ENCODE data around the gene COL25A1. TPM values are rescaled to one million over a fixed set of nuclear protein-coding genes. Genes with fewer than 3 reads are reported as not detected.
A peak's percentile ranks its signal among the peaks of the same experiment; 100 is the strongest.

Gene COL25A1
- total RNA-seq, 1 experiment from 2014 or later: not detected

- Histone ChIP-seq H3K4me3 (replicated peaks in 1 of 2; ENCODE audit: low read depth in 1 of 2, low read length in 2 of 2) (no peak overlapping the region), H3K9ac (ENCODE audit: low read length) (no peak overlapping the region), H3K36me3 (ENCODE audit: control insufficient read depth in 1 of 2, insufficient read depth in 2 of 2, low read length in 2 of 2) (no peaks in the 10 kb centered on the region), H3K27ac (ENCODE audit: low read depth, low read length) (no peak overlapping the region), H4K20me1 (ENCODE audit: insufficient read depth) (0 out of 2 replicates have a peak, but pooled peaks cover 2% of the 10 kb centered on the region), H3K9me2 (ENCODE audit: insufficient read depth) (no peaks in the 10 kb centered on the region), H2AFZ (ENCODE audit: low read depth, low read length, poor library complexity, severe bottlenecking) (no peak overlapping the region), H3K27me3 (ENCODE audit: insufficient read depth, low read length) (peaks cover 67% of the 10 kb centered on the region), H3K4me2 (ENCODE audit: low read length) (no peak overlapping the region), H3K79me2 (ENCODE audit: insufficient read depth, low read length) (no peaks in the 10 kb centered on the region), H3K4me1 (ENCODE audit: control insufficient read depth in 1 of 2, insufficient read depth in 2 of 2, low read length in 2 of 2) (no peaks in the 10 kb centered on the region), H3K9me3 (ENCODE audit: control insufficient read depth in 1 of 2, insufficient read depth in 1 of 2, low read depth in 1 of 2, low read length in 2 of 2) (no peaks in the 10 kb centered on the region)
- DNase-seq (ENCODE audit: low read depth, low spot score): no peak
- ATAC-seq: no peak
- intact Hi-C loops (cut with micrococcal nuclease): no loop called here
- TF ChIP-seq POLR2A (IDR thresholded peaks at IDR 0.05; ENCODE audit: borderline replicate concordance, extremely low read depth, insufficient read depth, insufficient read length): no peak
- 0 out of 2 replicates have a peak, but pooled peaks have one; percentile 44 for TF ChIP-seq EZH2 (IDR thresholded peaks at IDR 0.05)
- ChIA-PET POLR2A (no interaction called here), CTCF (no interaction called here), RAD21 (ENCODE audit: low non-redundant PET in 1 of 2, low total read pairs in 2 of 2, uncharacterized antibody in 2 of 2, unreplicated experiment in 2 of 2) (no interaction called here)
- no TSS peak for BruUV-seq (replicated peaks)
These were observed 395.5 kb downstream of the COL25A1 start for GRCh38 chr4:108906866-108907367.

GRCh38 chr4:108906006-108906405 is 396.5 kb downstream of the COL25A1 start:
- no peaks in the 10 kb centered on the region for H3K9me2 ChIP-seq (ENCODE audit: insufficient read depth)
- no peak for DNase-seq (ENCODE audit: low read depth, low spot score)
- H3K27me3 ChIP-seq (ENCODE audit: insufficient read depth, low read length): peaks cover 65% of the 10 kb centered on the region
- no peaks in the 10 kb centered on the region for H3K4me1 ChIP-seq (ENCODE audit: control insufficient read depth in 1 of 2, insufficient read depth in 2 of 2, low read length in 2 of 2)
- CTCF ChIA-PET: no interaction called here
- TF ChIP-seq CBX3 (IDR thresholded peaks at IDR 0.05; ENCODE audit: low read depth) (no peak), POLR2A (IDR thresholded peaks at IDR 0.05; ENCODE audit: borderline replicate concordance, extremely low read depth, insufficient read depth, insufficient read length) (no peak), ZNF274 (IDR thresholded peaks at IDR 0.05; ENCODE audit: low read depth, low read length) (no peak), SIN3A (IDR thresholded peaks at IDR 0.05; ENCODE audit: low read depth) (no peak), EZH2phosphoT487 (IDR thresholded peaks at IDR 0.05; ENCODE audit: borderline replicate concordance) (no peak)
- H3K27ac ChIP-seq (ENCODE audit: low read depth, low read length): no peak overlapping the region
- RAD21 ChIA-PET (ENCODE audit: low non-redundant PET in 1 of 2, low total read pairs in 2 of 2, uncharacterized antibody in 2 of 2, unreplicated experiment in 2 of 2): no interaction called here
- H4K20me1 ChIP-seq (ENCODE audit: insufficient read depth): no peaks in the 10 kb centered on the region
- H3K9ac ChIP-seq (ENCODE audit: low read length): no peak overlapping the region
- H3K79me2 ChIP-seq (ENCODE audit: insufficient read depth, low read length): no peaks in the 10 kb centered on the region
- H3K4me2 ChIP-seq (ENCODE audit: low read length): no peak overlapping the region
- ATAC-seq: no peak
- no TSS peak for BruUV-seq (replicated peaks)
- H2AFZ ChIP-seq (ENCODE audit: low read depth, low read length, poor library complexity, severe bottlenecking): no peak overlapping the region
- intact Hi-C loops (cut with micrococcal nuclease): no loop called here
- no peaks in the 10 kb centered on the region for H3K9me3 ChIP-seq (ENCODE audit: control insufficient read depth in 1 of 2, insufficient read depth in 1 of 2, low read depth in 1 of 2, low read length in 2 of 2)
- no peak overlapping the region for H3K4me3 ChIP-seq (replicated peaks in 1 of 2; ENCODE audit: low read depth in 1 of 2, low read length in 2 of 2)
- no peaks in the 10 kb centered on the region for H3K36me3 ChIP-seq (ENCODE audit: control insufficient read depth in 1 of 2, insufficient read depth in 2 of 2, low read length in 2 of 2)
- POLR2A ChIA-PET: no interaction called here
